ENCODE results near the gene DAG1. TPM values are rescaled to one million over a fixed set of nuclear protein-coding genes. Genes with fewer than 3 reads are reported as not detected.
A peak's percentile ranks its signal among the peaks of the same experiment; 100 is the strongest.

DAG1 gene
- total RNA-seq, 3 donors from 2014 or later: 76.9 to 97.3 (median 88.8) TPM

- intact Hi-C loops (cut with DNase I, micrococcal nuclease): loop anchor here in 1 of 2 donors (10.0 kb wide), 1 partner anchor 290 kb away; the partner anchor contains the start of gene CCDC71
- Histone ChIP-seq H3K4me3 (no peak overlapping the region), H3K36me3 (ENCODE audit: low read depth) (no peaks in the 10 kb centered on the region), H3K9me3 (no peaks in the 10 kb centered on the region), H3K4me1 (ENCODE audit: low read depth) (no peaks in the 10 kb centered on the region)
- DNase-seq: no peak
- ATAC-seq: no peak
- TF ChIP-seq CTCF (IDR thresholded peaks at IDR 0.05): no peak
Measured at GRCh38 chr3:49454898-49455681, 15.0 kb upstream of the DAG1 start.

- DNase-seq (no peak), ATAC-seq (no peak)
- no peaks in the 10 kb centered on the region for H3K9me3 ChIP-seq
- H3K4me3 ChIP-seq: no peak overlapping the region
- H3K4me1 ChIP-seq (ENCODE audit: low read depth): peaks cover under 1% of the 10 kb centered on the region
- no peaks in the 10 kb centered on the region for H3K36me3 ChIP-seq (ENCODE audit: low read depth)
- intact Hi-C loops (cut with DNase I, micrococcal nuclease): loop anchor here in 1 of 2 donors (10.0 kb wide), 1 partner anchor 292 kb away; the partner anchor contains the start of gene CCDC71
- TF ChIP-seq CTCF (IDR thresholded peaks at IDR 0.05): no peak
Measured at GRCh38 chr3:49456466-49456865, 13.6 kb upstream of the DAG1 start.

GRCh38 chr3:49460188-49460890 lies 9.7 kb upstream of the DAG1 start:
- intact Hi-C loops (cut with DNase I, micrococcal nuclease): no loop called here
- H3K4me1 ChIP-seq (ENCODE audit: low read depth): peaks cover 6% of the 10 kb centered on the region
- H3K9me3 ChIP-seq: no peaks in the 10 kb centered on the region
- DNase-seq (no peak), ATAC-seq (no peak)
- TF ChIP-seq CTCF (IDR thresholded peaks at IDR 0.05): no peak
- no peak overlapping the region for H3K4me3 ChIP-seq
- no peaks in the 10 kb centered on the region for H3K36me3 ChIP-seq (ENCODE audit: low read depth)

- Histone ChIP-seq H3K4me1 (ENCODE audit: low read depth) (peaks cover 10% of the 10 kb centered on the region), H3K36me3 (ENCODE audit: low read depth) (no peaks in the 10 kb centered on the region), H3K9me3 (no peaks in the 10 kb centered on the region), H3K4me3 (no peak overlapping the region)
- ATAC-seq (no peak), DNase-seq (no peak)
- TF ChIP-seq CTCF (IDR thresholded peaks at IDR 0.05): no peak
- intact Hi-C loops (cut with DNase I, micrococcal nuclease): no loop called here
Measured at GRCh38 chr3:49460956-49461355, 9.1 kb upstream of the DAG1 start.

- Histone ChIP-seq H3K4me3 (no peak overlapping the region), H3K36me3 (ENCODE audit: low read depth) (no peaks in the 10 kb centered on the region), H3K4me1 (ENCODE audit: low read depth) (peaks cover 10% of the 10 kb centered on the region), H3K9me3 (no peaks in the 10 kb centered on the region)
- TF ChIP-seq CTCF (IDR thresholded peaks at IDR 0.05): no peak
- DNase-seq: no peak
- intact Hi-C loops (cut with DNase I, micrococcal nuclease): no loop called here
- ATAC-seq: peak; percentile 64
Measured at GRCh38 chr3:49461443-49462171, 8.5 kb upstream of the DAG1 start.

Measured in mucosa of descending colon (tissue), 3 donors.